DOHH2 (cell line): ENCODE measurements around the gene MRC1.

ENCODE experiments used
- H3F3A ChIP-seq: fragments of 200-600 bp; sonication (generic), shearing (Covaris generic); 2 replicates; pipeline ENCODE4 v1.6.0; 2016; ENCODE audit warnings: antibody characterized with exemption, mild to moderate bottlenecking; ENCODE audit not compliant: control insufficient read depth, insufficient read depth
- H3K27ac ChIP-seq: fragments of 200-600 bp; sonication (generic); 2 replicates; pipeline ENCODE4 v1.5.1; 2014; ENCODE audit warnings: low read depth, mild to moderate bottlenecking, low read length, moderate library complexity
- H3K27me3 ChIP-seq: fragments of 200-600 bp; sonication (generic); 2 replicates; pipeline ENCODE4 v1.6.1; 2014; ENCODE audit warnings: mild to moderate bottlenecking, low read length, mixed read lengths; ENCODE audit not compliant: control insufficient read depth
- H3K36me3 ChIP-seq: fragments of 200-600 bp; sonication (generic); 2 replicates; pipeline ENCODE4 v1.6.1; 2014; ENCODE audit warnings: mild to moderate bottlenecking, low read length, moderate library complexity, mixed read lengths; ENCODE audit not compliant: control insufficient read depth
- H3K4me1 ChIP-seq: fragments of 200-600 bp; sonication (generic); 2 replicates; pipeline ENCODE4 v1.6.1; 2014; ENCODE audit warnings: mild to moderate bottlenecking, low read length, mixed read lengths; ENCODE audit not compliant: control insufficient read depth
- H3K4me2 ChIP-seq: fragments of 200-600 bp; sonication (generic); 2 replicates; pipeline ENCODE4 v1.6.0; 2014; ENCODE audit warnings: mild to moderate bottlenecking, low read length, moderate library complexity
- H3K4me3 ChIP-seq: fragments of 200-600 bp; sonication (generic); 2 replicates; pipeline ENCODE4 v1.5.1; 2014; ENCODE audit warnings: mild to moderate bottlenecking, low read length, mixed read lengths
- H3K79me2 ChIP-seq: fragments of 200-600 bp; sonication (generic); 2 replicates; pipeline ENCODE4 v1.6.1; 2014; ENCODE audit warnings: mild to moderate bottlenecking, low read length, mixed read lengths; ENCODE audit not compliant: control insufficient read depth
- H3K9me2 ChIP-seq: fragments of 200-600 bp; sonication (generic); replicated peaks from 2 replicates; pipeline ENCODE4 v1.6.1; 2014; ENCODE audit warnings: mild to moderate bottlenecking, low read length, mixed read lengths; ENCODE audit not compliant: control insufficient read depth
- H3K9me3 ChIP-seq: fragments of 200-600 bp; sonication (generic); 2 replicates; pipeline ENCODE4 v1.6.1; 2014; ENCODE audit warnings: antibody characterized with exemption, low read length, mixed read lengths; ENCODE audit not compliant: control insufficient read depth, insufficient read depth
- H4K20me1 ChIP-seq: fragments of 200-600 bp; sonication (generic); 2 replicates; pipeline ENCODE4 v1.6.0; 2014; ENCODE audit warnings: low read depth, mild to moderate bottlenecking, antibody characterized with exemption, low read length, moderate library complexity; ENCODE audit not compliant: control insufficient read depth, insufficient read depth
- EZH2phosphoT487 ChIP-seq: fragments of 200-600 bp; sonication (generic); IDR thresholded peaks from 2 replicates; pipeline ENCODE4 v1.6.1; 2017; ENCODE audit warnings: borderline replicate concordance, mild to moderate bottlenecking, antibody characterized with exemption, low read length, moderate library complexity, mixed read lengths
- TF ChIP-seq, protein P1 (sequence below): fragments of 200-600 bp; sonication (generic); IDR thresholded peaks from one replicate; pipeline ENCODE4 v1.5.1; 2014; ENCODE audit warnings: antibody characterized with exemption, mild to moderate bottlenecking, low read depth, low read length; ENCODE audit not compliant: poor library complexity, severe bottlenecking

Gene MRC1

GRCh38 chr10:17873946-17874345 is 64.8 kb downstream of the MRC1 start:
- H3K4me2 ChIP-seq = no peak overlapping the region
- no peaks in the 10 kb centered on the region for H3K9me3 ChIP-seq
- H3K4me1 ChIP-seq = no peaks in the 10 kb centered on the region
- no peak overlapping the region for H3K4me3 ChIP-seq
- H3F3A ChIP-seq = no peaks in the 10 kb centered on the region
- no peaks in the 10 kb centered on the region for H3K79me2 ChIP-seq
- TF ChIP-seq, protein P1, sequence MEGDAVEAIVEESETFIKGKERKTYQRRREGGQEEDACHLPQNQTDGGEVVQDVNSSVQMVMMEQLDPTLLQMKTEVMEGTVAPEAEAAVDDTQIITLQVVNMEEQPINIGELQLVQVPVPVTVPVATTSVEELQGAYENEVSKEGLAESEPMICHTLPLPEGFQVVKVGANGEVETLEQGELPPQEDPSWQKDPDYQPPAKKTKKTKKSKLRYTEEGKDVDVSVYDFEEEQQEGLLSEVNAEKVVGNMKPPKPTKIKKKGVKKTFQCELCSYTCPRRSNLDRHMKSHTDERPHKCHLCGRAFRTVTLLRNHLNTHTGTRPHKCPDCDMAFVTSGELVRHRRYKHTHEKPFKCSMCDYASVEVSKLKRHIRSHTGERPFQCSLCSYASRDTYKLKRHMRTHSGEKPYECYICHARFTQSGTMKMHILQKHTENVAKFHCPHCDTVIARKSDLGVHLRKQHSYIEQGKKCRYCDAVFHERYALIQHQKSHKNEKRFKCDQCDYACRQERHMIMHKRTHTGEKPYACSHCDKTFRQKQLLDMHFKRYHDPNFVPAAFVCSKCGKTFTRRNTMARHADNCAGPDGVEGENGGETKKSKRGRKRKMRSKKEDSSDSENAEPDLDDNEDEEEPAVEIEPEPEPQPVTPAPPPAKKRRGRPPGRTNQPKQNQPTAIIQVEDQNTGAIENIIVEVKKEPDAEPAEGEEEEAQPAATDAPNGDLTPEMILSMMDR = no peak
- no peak for TF ChIP-seq EZH2phosphoT487
- no peaks in the 10 kb centered on the region for H3K36me3 ChIP-seq
- H3K27ac ChIP-seq = no peak overlapping the region
- no peaks in the 10 kb centered on the region for H3K27me3 ChIP-seq
- H4K20me1 ChIP-seq = no peaks in the 10 kb centered on the region
- H3K9me2 ChIP-seq = no peaks in the 10 kb centered on the region

GRCh38 chr10:17877121-17877520 is 68.0 kb downstream of the MRC1 start:
- H3F3A ChIP-seq = no peaks in the 10 kb centered on the region
- no peak for TF ChIP-seq EZH2phosphoT487
- TF ChIP-seq, protein P1 = no peak
- no peaks in the 10 kb centered on the region for H3K9me2 ChIP-seq
- H3K4me1 ChIP-seq = no peaks in the 10 kb centered on the region
- H3K36me3 ChIP-seq = no peaks in the 10 kb centered on the region
- no peak overlapping the region for H3K4me2 ChIP-seq
- no peaks in the 10 kb centered on the region for H3K9me3 ChIP-seq
- H3K27ac ChIP-seq = no peak overlapping the region
- no peak overlapping the region for H3K4me3 ChIP-seq
- no peaks in the 10 kb centered on the region for H3K27me3 ChIP-seq
- no peaks in the 10 kb centered on the region for H3K79me2 ChIP-seq
- no peaks in the 10 kb centered on the region for H4K20me1 ChIP-seq

DNA sequence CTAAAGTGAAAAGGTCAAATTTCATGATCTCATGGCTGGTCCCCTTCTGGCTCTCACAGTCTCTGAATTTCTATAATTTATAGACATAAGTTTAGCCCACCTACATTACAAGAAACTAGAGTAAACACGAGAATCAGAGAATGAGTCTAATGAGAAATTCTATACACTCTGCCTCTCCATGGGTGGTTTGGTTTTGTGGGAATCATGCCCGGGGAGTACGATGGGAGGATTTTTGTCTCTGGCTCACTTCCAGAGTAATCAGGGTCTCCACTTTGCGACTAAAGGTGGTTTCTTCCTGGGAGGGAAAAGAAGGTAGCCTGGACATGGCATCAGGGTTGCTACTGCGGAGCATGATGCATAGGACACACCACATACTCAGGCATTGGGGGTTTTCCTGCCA is 69.7 kb downstream of the MRC1 start:
- Histone ChIP-seq H3K79me2 (no peaks in the 10 kb centered on the region), H3F3A (no peaks in the 10 kb centered on the region)

More for the DNA sequence above, 69.7 kb downstream of the MRC1 start:
- no peaks in the 10 kb centered on the region for H3K36me3 ChIP-seq
- H3K4me1 ChIP-seq = no peaks in the 10 kb centered on the region
- H3K27ac ChIP-seq = no peak overlapping the region
- H3K9me2 ChIP-seq = no peaks in the 10 kb centered on the region
- no peak for TF ChIP-seq EZH2phosphoT487
- TF ChIP-seq, protein P1 = no peak
- H3K9me3 ChIP-seq = peaks cover 3% of the 10 kb centered on the region; the same call in 1 of the 2 replicates
- H3K27me3 ChIP-seq = no peaks in the 10 kb centered on the region
- no peak overlapping the region for H3K4me2 ChIP-seq
- no peaks in the 10 kb centered on the region for H4K20me1 ChIP-seq
- no peak overlapping the region for H3K4me3 ChIP-seq
